ENCODE data around the gene FASTKD3.

- TF ChIP-seq POLR2A (IDR thresholded peaks at IDR 0.05; ENCODE audit: borderline replicate concordance, extremely low read depth, insufficient read depth, insufficient read length) (no peak), RAD21 (IDR thresholded peaks at IDR 0.05; ENCODE audit: low read depth) (no peak), ZNF274 (IDR thresholded peaks at IDR 0.05; ENCODE audit: low read depth, low read length) (no peak), EZH2 (IDR thresholded peaks at IDR 0.05) (no peak), CTCF (IDR thresholded peaks at IDR 0.05 in 2 of 3, conservative IDR thresholded peaks at IDR 0.05 in 1 of 3; ENCODE audit: borderline replicate concordance in 1 of 3, insufficient read depth in 1 of 3, low read depth in 2 of 3, low read length in 2 of 3) (no peak), TCF7L2 (IDR thresholded peaks at IDR 0.05; ENCODE audit: borderline replicate concordance, extremely low read depth, insufficient read depth, insufficient read length) (no peak), EGR1 (IDR thresholded peaks at IDR 0.05; ENCODE audit: low read depth) (no peak), FOSL1 (IDR thresholded peaks at IDR 0.05; ENCODE audit: low read depth) (no peak), CEBPB (IDR thresholded peaks at IDR 0.05; ENCODE audit: low read depth) (no peak), MAX (IDR thresholded peaks at IDR 0.05) (no peak), POLR2AphosphoS5 (IDR thresholded peaks at IDR 0.05; ENCODE audit: low read depth, low read length) (no peak), YY1 (IDR thresholded peaks at IDR 0.05; ENCODE audit: extremely low read depth, insufficient replicate concordance, low read depth, low read length) (no peak), ZFX (IDR thresholded peaks at IDR 0.05) (no peak)
Measured at GRCh38 chr5:7874639-7875038, 5.8 kb upstream of the FASTKD3 start.
